ENCODE data around the gene CRMP1. TPM values are rescaled to one million over a fixed set of nuclear protein-coding genes. Genes with fewer than 3 reads are reported as not detected.

Gene CRMP1
- total and polyA plus RNA-seq, 2 of the 8 experiments (the other 6 are each of a cell fraction or from before 2014, with no cell fraction given): 120 to 131 TPM

GRCh38 chr4:5887361-5888221 is 5.3 kb downstream of the CRMP1 start:
- peaks cover 10 to 47% of the 10 kb centered on the region in 2 experiments for H3K79me2 ChIP-seq (ENCODE audit: control insufficient read depth in 1 of 2, insufficient read depth in 2 of 2, low read length in 2 of 2)
- TF ChIP-seq CHD1 (IDR thresholded peaks at IDR 0.05; ENCODE audit: low read depth, low read length) (no peak), CHD2 (IDR thresholded peaks at IDR 0.05; ENCODE audit: low read length) (no peak), BACH1 (IDR thresholded peaks at IDR 0.05; ENCODE audit: low read length) (no peak), HDAC2 (IDR thresholded peaks at IDR 0.05; ENCODE audit: borderline replicate concordance in 1 of 2, low read depth in 2 of 2, low read length in 2 of 2) (no peak; a peak in 1 of 4 replicates), SIN3A (conservative IDR thresholded peaks at IDR 0.05 in 1 of 2, IDR thresholded peaks at IDR 0.05 in 1 of 2; ENCODE audit: low read depth in 1 of 2, low read length in 2 of 2) (peak; percentile 60 to 84; a peak in 2 of 4 replicates), CBX5 (IDR thresholded peaks at IDR 0.05; ENCODE audit: low read depth, low read length) (no peak), ASH2L (IDR thresholded peaks at IDR 0.05; ENCODE audit: low read length) (peak; percentile 75), RNF2 (IDR thresholded peaks at IDR 0.05; ENCODE audit: borderline replicate concordance, low read depth, low read length, missing control alignments, poor library complexity, severe bottlenecking) (no peak), PHF8 (conservative IDR thresholded peaks at IDR 0.05; ENCODE audit: low read depth, low read length) (0 out of 2 replicates have a peak, but pooled peaks have one; percentile 31), SAP30 (IDR thresholded peaks at IDR 0.05; ENCODE audit: insufficient read depth, insufficient replicate concordance, low read length) (no peak)

More at GRCh38 chr4:5887361-5888221, 5.3 kb downstream of the CRMP1 start:
- Histone ChIP-seq H3K23ac (ENCODE audit: insufficient read length) (no peak overlapping the region), H2BK120ac (replicated peaks; ENCODE audit: low read depth, low read length) (no peak overlapping the region), H3K14ac (ENCODE audit: insufficient read length) (no peak overlapping the region), H2AK5ac (ENCODE audit: low read depth, low read length) (no peak overlapping the region), H3K79me1 (ENCODE audit: low read depth, low read length) (peaks cover 11% of the 10 kb centered on the region), H3K4ac (replicated peaks; ENCODE audit: insufficient read length, low read depth, low read length) (no peak overlapping the region), H2BK5ac (ENCODE audit: low read depth, low read length) (peak overlapping the region; percentile 94; the same call in 1 of the 2 replicates), H2BK20ac (ENCODE audit: low read length) (no peak overlapping the region), H2BK15ac (ENCODE audit: low read length) (no peak overlapping the region), H2BK12ac (ENCODE audit: low read depth, low read length) (no peak overlapping the region; the same call in 1 of the 2 replicates), H3K18ac (ENCODE audit: extremely low read depth, low read length) (peak overlapping the region; percentile 28; the same call in 1 of the 2 replicates), H3K4me3 (ENCODE audit: extremely low read depth in 1 of 4, insufficient read depth in 2 of 4, low read depth in 3 of 4, low read length in 4 of 4) (peak overlapping the region; percentile 71 to 98 (median 74)), H4K5ac (ENCODE audit: insufficient read length, low read depth, low read length) (peak overlapping the region; percentile 67), H4K91ac (replicated peaks; ENCODE audit: insufficient read length, low read length) (peak overlapping the region; percentile 37), H3K27ac (ENCODE audit: low read depth, low read length) (no peak overlapping the region), H3K4me1 (replicated peaks in 1 of 4; ENCODE audit: control insufficient read depth in 3 of 4, insufficient read depth in 4 of 4, low read length in 3 of 4) (peaks cover 22 to 39% (median 29%) of the 10 kb centered on the region in 4 experiments), H2AFZ (ENCODE audit: low read length) (no peak overlapping the region), H3K9me3 (ENCODE audit: insufficient read depth in 2 of 2, low read depth in 1 of 2, low read length in 1 of 2) (no peaks in the 10 kb centered on the region), H3K4me2 (ENCODE audit: insufficient read depth in 1 of 2, low read depth in 2 of 2, low read length in 2 of 2) (peak overlapping the region; percentile 73 to 91), H3K36me3 (ENCODE audit: control insufficient read depth in 2 of 4, insufficient read depth in 4 of 4, low read length in 3 of 4) (no peaks in the 10 kb centered on the region), H3K56ac (replicated peaks; ENCODE audit: insufficient read length, low read depth, low read length) (no peak overlapping the region), H3K27me3 (replicated peaks in 1 of 4; ENCODE audit: control insufficient read depth in 3 of 4, extremely low read depth in 1 of 4, insufficient read depth in 3 of 4, low read length in 3 of 4) (peaks cover 17 to 32% (median 29%) of the 10 kb centered on the region in 4 experiments), H3K23me2 (ENCODE audit: low read depth, low read length) (peaks cover 20% of the 10 kb centered on the region; the same call in 1 of the 2 replicates), H4K20me1 (replicated peaks in 1 of 2; ENCODE audit: control insufficient read depth in 1 of 2, insufficient read depth in 2 of 2, low read length in 2 of 2) (peaks cover 39 to 48% of the 10 kb centered on the region in 2 experiments), H4K8ac (ENCODE audit: extremely low read depth, insufficient read depth, low read length) (no peak overlapping the region), H3K9ac (replicated peaks in 1 of 4; ENCODE audit: extremely low read depth in 1 of 4, low read depth in 3 of 4, low read length in 3 of 4) (peak overlapping the region in 2 of 4 experiments; percentile 54 to 56; a peak in 3 of 7 replicates)
- FAIRE-seq (no peak), DNase-seq (ENCODE audit: low read depth in 1 of 2, low spot score in 2 of 2) (peak in 1 of 2 experiments; percentile 66)
- CTCF ChIA-PET (ENCODE audit: partially characterized antibody): interaction anchor here (0.6 to 1.9 kb wide), 14 partner anchors 10 to 435 kb away, joined by 3 to 7 read pairs (median 3); no protein-coding TSS in a partner anchor
- POLR2A ChIA-PET (ENCODE audit: partially characterized antibody): interaction anchor here (0.6 to 1.7 kb wide), 9 partner anchors 9 to 92 kb away, joined by 3 to 7 read pairs (median 3); no protein-coding TSS in a partner anchor
- WGBS, 2 experiments (ENCODE audit: extremely low coverage in 1 of 2, insufficient coverage in 1 of 2, insufficient read length in 1 of 2, insufficient replicate concordance in 2 of 2, low coverage in 1 of 2, low lambda C conversion rate in 2 of 2, missing lambda C conversion rate in 1 of 2): 2% methylated on average over 29 of the region's 70 CpGs; no CpG with 5 or more reads in 1 of the 2 experiments

Measured in H1 (cell line).